HepG2 (cell line): Measurements from ENCODE around the gene XKR7. TPM values are rescaled to one million over a fixed set of nuclear protein-coding genes. Genes with fewer than 3 reads are reported as not detected.

Experiments
- AKAP8 ChIP-seq: sonication (generic); formaldehyde crosslinking; IDR thresholded peaks from 2 replicates; pipeline ENCODE4 v1.5.1; 2020; ENCODE audit warnings: mild to moderate bottlenecking, missing genetic modification reagents
- CCDC6 ChIP-seq: sonication (generic); formaldehyde crosslinking; IDR thresholded peaks from 2 replicates; pipeline ENCODE4 v1.8.1; 2022; ENCODE audit warnings: mild to moderate bottlenecking, missing genetic modification reagents, moderate library complexity
- CENPBD1 ChIP-seq: sonication (generic); formaldehyde crosslinking; IDR thresholded peaks from 2 replicates; pipeline ENCODE4 v1.8.0; 2022; ENCODE audit warnings: missing genetic modification reagents, low read depth, mild to moderate bottlenecking, borderline replicate concordance
- DR1 ChIP-seq: sonication (generic); formaldehyde crosslinking; IDR thresholded peaks from 2 replicates; pipeline ENCODE4 v1.8.0; 2021; ENCODE audit warnings: mild to moderate bottlenecking, missing genetic modification reagents, inconsistent platforms
- HMGA1 ChIP-seq: sonication (generic); formaldehyde crosslinking; conservative IDR thresholded peaks from 2 replicates; pipeline ENCODE4 v1.4.0; 2020; ENCODE audit warnings: missing genetic modification reagents
- HOXA5 ChIP-seq: sonication (generic); formaldehyde crosslinking; IDR thresholded peaks from 2 replicates; pipeline ENCODE4 v1.4.0; 2020; ENCODE audit warnings: missing genetic modification reagents
- JUNB ChIP-seq: sonication (generic); formaldehyde crosslinking; IDR thresholded peaks from 2 replicates; pipeline ENCODE4 v1.8.0; 2022; ENCODE audit warnings: missing genetic modification reagents, mild to moderate bottlenecking, borderline replicate concordance
- JUND ChIP-seq: sonication (generic); formaldehyde crosslinking; IDR thresholded peaks from 2 replicates; pipeline ENCODE4 v1.8.0; 2022; ENCODE audit warnings: mild to moderate bottlenecking, missing genetic modification reagents
- LBX2 ChIP-seq: sonication (generic); formaldehyde crosslinking; IDR thresholded peaks from 2 replicates; pipeline ENCODE4 v1.5.0; 2020; ENCODE audit warnings: missing genetic modification reagents, mild to moderate bottlenecking, borderline replicate concordance
- MAX ChIP-seq: IDR thresholded peaks from 2 replicates; pipeline ENCODE4 v1.6.1; 2012; ENCODE audit warnings: inconsistent platforms
- NFYB ChIP-seq: sonication (generic); formaldehyde crosslinking; IDR thresholded peaks from 2 replicates; pipeline ENCODE4 v1.4.0; 2020; ENCODE audit warnings: missing genetic modification reagents
- NFYC ChIP-seq: IDR thresholded peaks from 2 replicates; pipeline ENCODE4 v1.6.1; 2016; ENCODE audit warnings: missing genetic modification reagents, missing compliant biosample characterization
- NKX3-1 ChIP-seq: sonication (generic); formaldehyde crosslinking; IDR thresholded peaks from 2 replicates; pipeline ENCODE4 v1.5.0; 2020; ENCODE audit warnings: missing genetic modification reagents
- NONO ChIP-seq, 2 experiments: fragments of 450-650 bp in 1 of 2; sonication (generic) in 1 of 2; formaldehyde crosslinking in 1 of 2; IDR thresholded peaks in 1 of 2; conservative IDR thresholded peaks in 1 of 2; 2 replicates each; pipeline versions ENCODE4 v1.6.1 to v1.8.0; 2017 to 2022; ENCODE audit warnings: mild to moderate bottlenecking in 1 of 2, missing genetic modification reagents in 1 of 2, moderate library complexity in 1 of 2
- POLR2AphosphoS2 ChIP-seq: IDR thresholded peaks from 2 replicates; pipeline ENCODE4 v1.6.1; 2011; ENCODE audit warnings: low read depth, low read length, improper control_type of control experiment
- PRPF4 ChIP-seq: fragments of 200-400 bp; formaldehyde crosslinking; IDR thresholded peaks from 2 replicates; pipeline ENCODE4 v1.6.1; 2016; ENCODE audit warnings: low read length, low read depth; ENCODE audit not compliant: poor library complexity, severe bottlenecking
- SIX1 ChIP-seq: sonication (generic); formaldehyde crosslinking; IDR thresholded peaks from 2 replicates; pipeline ENCODE4 v1.4.0; 2020; ENCODE audit warnings: missing genetic modification reagents, borderline replicate concordance
- TAF1 ChIP-seq: sonication (generic); formaldehyde crosslinking; IDR thresholded peaks from 2 replicates; pipeline ENCODE4 v1.4.0; 2020; ENCODE audit warnings: missing genetic modification reagents
- ZBTB1 ChIP-seq: sonication (generic); formaldehyde crosslinking; IDR thresholded peaks from 2 replicates; pipeline ENCODE4 v1.4.0; 2020; ENCODE audit warnings: missing genetic modification reagents, borderline replicate concordance
- ZNF20 ChIP-seq: sonication (generic); formaldehyde crosslinking; IDR thresholded peaks from 2 replicates; pipeline ENCODE4 v1.4.0; 2020; ENCODE audit warnings: mild to moderate bottlenecking, moderate library complexity, missing genetic modification reagents
- ZNF224 ChIP-seq: sonication (generic); formaldehyde crosslinking; IDR thresholded peaks from 2 replicates; pipeline ENCODE4 v1.5.0; 2020; ENCODE audit warnings: mild to moderate bottlenecking, missing genetic modification reagents
- ZNF44 ChIP-seq: sonication (generic); formaldehyde crosslinking; IDR thresholded peaks from 2 replicates; pipeline ENCODE4 v1.5.1; 2020; ENCODE audit warnings: mild to moderate bottlenecking, missing genetic modification reagents
- ZNF567 ChIP-seq: sonication (generic); formaldehyde crosslinking; IDR thresholded peaks from 2 replicates; pipeline ENCODE4 v1.8.1; 2023; ENCODE audit warnings: mild to moderate bottlenecking, missing genetic modification reagents, borderline replicate concordance
- ZNF670 ChIP-seq: sonication (generic); formaldehyde crosslinking; IDR thresholded peaks from 2 replicates; pipeline ENCODE4 v1.8.0; 2022; ENCODE audit warnings: mild to moderate bottlenecking, missing genetic modification reagents, borderline replicate concordance
- ZNF740 ChIP-seq: sonication (generic); formaldehyde crosslinking; IDR thresholded peaks from 2 replicates; pipeline ENCODE4 v1.4.0; 2020; ENCODE audit warnings: missing genetic modification reagents
- ZNF792 ChIP-seq: IDR thresholded peaks from 2 replicates; pipeline ENCODE4 v1.6.1; 2016
- ZNF800 ChIP-seq: sonication (generic); formaldehyde crosslinking; IDR thresholded peaks from 2 replicates; pipeline ENCODE4 v1.4.0; 2020; ENCODE audit warnings: missing genetic modification reagents
- ZNF879 ChIP-seq: sonication (generic); formaldehyde crosslinking; IDR thresholded peaks from 2 replicates; pipeline ENCODE4 v1.8.1; 2023; ENCODE audit warnings: missing genetic modification reagents
- polyA plus RNA-seq, 8 experiments: library from polyadenylated mRNA; depleted of rRNA in 3 of 8; stranded (reverse) in 7 of 8; unstranded in 1 of 8; fragments of >200 nt; fragmentation: Illumina TruSeq in 4 of 8; extraction: Trizol in 4 of 8; gene quantifications; 2 replicates each; pipeline versions ENCODE4 v1.2.1 to v1.2.3, GENCODE V29; 2011 to 2016; ENCODE audit warnings: low read depth in 4 of 8, missing spikeins in 1 of 8, mixed read lengths in 1 of 8; ENCODE audit not compliant: insufficient read depth in 1 of 8
- total RNA-seq, 5 experiments: library from RNA; depleted of rRNA; stranded (reverse); fragments of >200 nt; fragmentation: Illumina TruSeq; extraction: Trizol; gene quantifications; 2 replicates each; pipeline ENCODE4 v1.2.3, GENCODE V29; 2016; ENCODE audit warnings: low read depth in 1 of 5

The XKR7 gene
- total and polyA plus RNA-seq, 2 of the 13 experiments (the other 11 are each of a cell fraction or from before 2014, with no cell fraction given), result not detected

GRCh38 chr20:31951530-31952453, 16.2 kb upstream of the XKR7 start, which contains the start of gene PDRG1 (continued):
- TF ChIP-seq NKX3-1 (CRISPR knock-in tag), result peak; percentile 96
- peak; percentile 34; the same call in 1 of the 2 replicates for TF ChIP-seq ZNF670 (CRISPR knock-in tag)
- peak; percentile 75; the same call in 1 of the 2 replicates for TF ChIP-seq ZNF879 (CRISPR knock-in tag)
- TF ChIP-seq ZBTB1 (CRISPR knock-in tag), result no peak
- TF ChIP-seq PRPF4, result no peak
- no peak for TF ChIP-seq HMGA1 (CRISPR knock-in tag)
- TF ChIP-seq AKAP8 (CRISPR knock-in tag), result no peak; the same call in 1 of the 2 replicates
- peak; percentile 80; the same call in 1 of the 2 replicates for TF ChIP-seq ZNF792 (CRISPR knock-in tag)
- TF ChIP-seq NFYC (CRISPR knock-in tag), result peak; percentile 26; the same call in 1 of the 2 replicates
- peak; percentile 98 for TF ChIP-seq HOXA5 (CRISPR knock-in tag)
- TF ChIP-seq CCDC6, result peak; percentile 55
- TF ChIP-seq ZNF740, result peak; percentile 86; the same call in 1 of the 2 replicates
- TF ChIP-seq DR1 (CRISPR knock-in tag), result peak; percentile 96
- no peak for TF ChIP-seq ZNF20 (CRISPR knock-in tag)
- TF ChIP-seq SIX1 (CRISPR knock-in tag), result no peak
- peak; percentile 89 for TF ChIP-seq TAF1 (CRISPR knock-in tag)
- no peak for TF ChIP-seq POLR2AphosphoS2
- TF ChIP-seq NFYB (CRISPR knock-in tag), result peak; percentile 40
- peak; percentile 87; the same call in 1 of the 2 replicates for TF ChIP-seq ZNF224 (CRISPR knock-in tag)
- TF ChIP-seq NONO (IDR thresholded peaks at IDR 0.05), result no peak
- peak; percentile 81 for TF ChIP-seq NONO (CRISPR knock-in tag; conservative IDR thresholded peaks at IDR 0.05)
- TF ChIP-seq MAX, result peak; percentile 91
- peak; percentile 99 for TF ChIP-seq ZNF44 (CRISPR knock-in tag)
- TF ChIP-seq ZNF800 (CRISPR knock-in tag), result peak; percentile 84
- TF ChIP-seq JUND, result no peak
- TF ChIP-seq ZNF567 (CRISPR knock-in tag), result peak; percentile 92; the same call in 1 of the 2 replicates
- TF ChIP-seq JUNB, result 0 out of 2 replicates have a peak, but pooled peaks have one; percentile 25
- 0 out of 2 replicates have a peak, but pooled peaks have one; percentile 50 for TF ChIP-seq LBX2 (CRISPR knock-in tag)
- TF ChIP-seq CENPBD1 (CRISPR knock-in tag), result no peak
